IgD-negative memory B cell (primary cell): Measurements from ENCODE around the gene YIPF3. TPM values are rescaled to one million over a fixed set of nuclear protein-coding genes. Genes with fewer than 3 reads are reported as not detected.
"Not testable (repeated sequence)": the region's sequence is repeated elsewhere in the genome, so short reads cannot be mapped to it uniquely, and the experiment has no call there.

Experiments used
- H3K27ac Mint-ChIP-seq, 3 donors: one replicate each; pipeline ENCODE4 v1.8.0; 2020 to 2022; ENCODE audit warnings: mild to moderate bottlenecking in 3 of 3, mixed read lengths in 3 of 3, moderate library complexity in 1 of 3
- H3K27me3 Mint-ChIP-seq: one replicate; pipeline ENCODE4 v1.8.0; 2021; ENCODE audit warnings: mixed read lengths
- H3K36me3 Mint-ChIP-seq: one replicate; pipeline ENCODE4 v1.8.0; 2020; ENCODE audit warnings: mild to moderate bottlenecking, mixed read lengths
- H3K4me1 Mint-ChIP-seq, 3 donors: one replicate each; pipeline ENCODE4 v1.8.0; 2020 to 2022; ENCODE audit warnings: mixed read lengths in 3 of 3, mild to moderate bottlenecking in 1 of 3
- H3K4me3 Mint-ChIP-seq, 4 donors: one replicate each; pipeline ENCODE4 v1.8.0; 2020 to 2022; ENCODE audit warnings: mild to moderate bottlenecking in 4 of 4, mixed read lengths in 4 of 4, moderate library complexity in 3 of 4
- H3K9me3 Mint-ChIP-seq, 3 donors: one replicate each; pipeline ENCODE4 v1.8.0; 2020 to 2021; ENCODE audit warnings: mixed read lengths in 3 of 3, mild to moderate bottlenecking in 1 of 3
- polyA plus RNA-seq: library from polyadenylated mRNA; unstranded; fragments of 300-500 nt; fragmentation: Illumina TruSeq; gene quantifications from one replicate; pipeline ENCODE4 v1.2.3, GENCODE V29; 2021

YIPF3 gene
- polyA plus RNA-seq, 1 donor from 2014 or later = 87.2 TPM

- peak overlapping the region in 2 of 3 donors; percentile 3 to 24 for H3K27ac Mint-ChIP-seq
- H3K4me1 Mint-ChIP-seq = peaks cover 0 to 3% (median 2%) of the 10 kb centered on the region in 3 donors
- H3K4me3 Mint-ChIP-seq = peak overlapping the region in 1 of 4 donors; percentile 58
- no peaks in the 10 kb centered on the region for H3K9me3 Mint-ChIP-seq
- H3K36me3 Mint-ChIP-seq = peaks cover 1% of the 10 kb centered on the region
- peaks cover 5% of the 10 kb centered on the region for H3K27me3 Mint-ChIP-seq
Observed at GRCh38 chr6:43503443-43503842, 13.3 kb downstream of the YIPF3 start.

- Mint-ChIP-seq H3K27me3 (peaks cover 1% of the 10 kb centered on the region), H3K4me1 (peaks cover 0 to 3% (median 2%) of the 10 kb centered on the region in 3 donors), H3K36me3 (peaks cover 1% of the 10 kb centered on the region), H3K9me3 (no peaks in the 10 kb centered on the region), H3K4me3 (no peak overlapping the region), H3K27ac (no peak overlapping the region)
Observed at GRCh38 chr6:43502666-43503065, 14.1 kb downstream of the YIPF3 start.

DNA sequence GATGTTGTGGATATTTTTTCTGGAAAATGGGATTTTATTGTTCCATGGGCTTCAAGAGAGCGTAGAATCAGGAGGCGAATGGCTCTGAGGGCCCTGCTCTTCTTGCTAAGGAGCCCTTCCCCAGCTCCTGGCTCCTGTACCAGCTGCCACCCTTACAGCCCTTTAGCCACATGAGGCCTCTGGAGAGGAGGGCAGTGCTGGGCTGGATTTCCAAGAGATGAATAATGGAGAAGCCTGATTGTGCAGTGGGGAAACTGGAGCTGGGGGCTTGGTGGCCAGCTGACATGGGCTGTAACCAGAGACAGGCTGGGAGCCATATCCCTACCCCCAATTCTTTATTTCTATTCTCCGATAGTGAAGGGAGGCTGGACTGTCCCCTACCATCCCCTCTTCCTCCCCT lies 15.8 kb downstream of the YIPF3 start:
- H3K4me1 Mint-ChIP-seq = no peaks in the 10 kb centered on the region
- H3K36me3 Mint-ChIP-seq = peaks cover 1% of the 10 kb centered on the region
- no peak overlapping the region for H3K27ac Mint-ChIP-seq
- no peaks in the 10 kb centered on the region for H3K27me3 Mint-ChIP-seq
- H3K9me3 Mint-ChIP-seq = no peaks in the 10 kb centered on the region
- no peak overlapping the region for H3K4me3 Mint-ChIP-seq

- Mint-ChIP-seq H3K4me3 (peak overlapping the region in 1 of 4 donors; percentile 49), H3K27ac (no peak overlapping the region), H3K27me3 (no peaks in the 10 kb centered on the region), H3K36me3 (peaks cover 1% of the 10 kb centered on the region), H3K9me3 (no peaks in the 10 kb centered on the region), H3K4me1 (peaks cover 0 to 3% (median 2%) of the 10 kb centered on the region in 3 donors)
Observed at GRCh38 chr6:43499028-43499815, 17.5 kb downstream of the YIPF3 start.

DNA sequence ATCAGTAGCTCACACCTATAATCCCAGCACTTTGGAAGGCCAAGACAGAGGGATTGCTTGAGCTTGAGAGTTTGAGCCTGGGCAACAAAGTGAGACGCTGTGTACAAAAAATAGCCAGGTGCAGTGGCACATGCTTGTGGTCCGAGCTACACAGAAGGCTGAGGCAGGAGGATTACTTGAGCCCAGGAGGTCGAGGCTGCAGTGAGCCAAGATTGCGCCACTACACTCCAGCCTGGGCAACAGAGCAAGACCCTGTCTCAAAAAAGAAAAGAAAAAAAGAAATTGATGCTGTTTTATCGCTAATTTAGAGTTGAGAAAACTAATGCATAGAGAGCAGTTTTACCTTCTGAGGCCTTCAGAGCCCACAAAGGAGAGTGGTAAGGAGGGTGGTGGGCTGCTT lies 18.4 kb downstream of the YIPF3 start:
- not testable (repeated sequence) for H3K9me3 Mint-ChIP-seq, H3K27me3 Mint-ChIP-seq, H3K27ac Mint-ChIP-seq, H3K4me3 Mint-ChIP-seq, H3K36me3 Mint-ChIP-seq, H3K4me1 Mint-ChIP-seq

- Mint-ChIP-seq H3K27me3 (no peaks in the 10 kb centered on the region), H3K9me3 (no peaks in the 10 kb centered on the region), H3K4me1 (peaks cover 0 to 3% (median 2%) of the 10 kb centered on the region in 3 donors), H3K4me3 (no peak overlapping the region), H3K27ac (no peak overlapping the region), H3K36me3 (peaks cover 1% of the 10 kb centered on the region)
Observed at GRCh38 chr6:43497689-43498088, 19.0 kb downstream of the YIPF3 start.

DNA sequence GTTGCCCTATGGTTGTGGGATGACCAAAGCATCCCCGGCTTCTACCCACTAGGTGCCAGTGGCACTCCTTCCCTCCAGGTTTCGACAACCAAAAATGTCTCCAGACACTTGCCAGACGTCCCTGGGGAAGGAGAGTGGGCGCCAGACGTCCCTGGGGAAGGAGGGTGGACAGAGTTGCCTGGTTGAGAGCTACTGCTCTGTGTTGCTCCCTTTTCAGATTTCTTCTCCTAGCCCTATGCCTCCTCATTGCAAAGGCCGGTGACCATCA lies 19.7 kb downstream of the YIPF3 start:
- no peak overlapping the region for H3K4me3 Mint-ChIP-seq
- H3K9me3 Mint-ChIP-seq = no peaks in the 10 kb centered on the region
- peaks cover 0 to 5% (median 3%) of the 10 kb centered on the region in 3 donors for H3K4me1 Mint-ChIP-seq
- no peaks in the 10 kb centered on the region for H3K27me3 Mint-ChIP-seq
- peaks cover 1% of the 10 kb centered on the region for H3K36me3 Mint-ChIP-seq
- peak overlapping the region in 1 of 3 donors; percentile 39 for H3K27ac Mint-ChIP-seq

DNA sequence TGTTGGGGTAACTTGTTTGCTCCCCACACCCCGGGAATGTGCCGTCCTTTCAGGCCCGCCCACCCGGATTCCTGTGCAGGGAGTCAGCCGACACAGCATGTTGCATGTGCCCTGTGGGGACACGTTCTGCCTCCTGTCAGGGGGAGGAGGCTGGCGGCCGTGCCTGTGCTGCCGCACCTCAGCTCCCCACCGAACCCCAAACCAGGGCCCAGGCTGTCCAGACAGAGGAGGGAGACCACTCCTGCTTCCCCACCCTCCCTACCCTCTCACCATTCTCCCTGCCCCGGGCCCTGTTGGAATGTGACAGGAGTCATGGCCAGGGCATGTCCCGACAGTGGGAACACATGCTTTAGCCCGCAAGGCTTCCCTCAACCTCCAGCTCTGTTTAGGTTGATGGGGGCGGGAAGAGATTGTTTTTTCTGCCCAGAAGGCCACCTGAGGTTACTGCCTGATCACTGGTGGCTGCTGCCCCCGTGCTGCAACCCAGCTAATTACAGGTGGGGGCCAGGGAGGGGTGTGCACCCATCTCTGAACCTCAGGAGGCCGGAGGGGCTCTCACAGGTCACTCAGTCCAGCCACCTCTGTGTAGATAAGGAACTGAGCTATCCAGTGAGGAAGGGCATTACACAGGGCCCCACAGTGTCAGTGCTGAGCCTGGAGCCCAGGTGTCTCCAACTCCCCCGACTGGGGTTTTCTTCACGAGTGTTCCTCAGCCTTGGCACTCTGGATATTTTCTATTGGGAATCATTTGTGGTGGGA lies 20.2 kb downstream of the YIPF3 start:
- Mint-ChIP-seq H3K27ac (no peak overlapping the region), H3K4me3 (no peak overlapping the region), H3K4me1 (peaks cover 0 to 5% (median 3%) of the 10 kb centered on the region in 3 donors), H3K9me3 (no peaks in the 10 kb centered on the region), H3K27me3 (no peaks in the 10 kb centered on the region), H3K36me3 (peaks cover 1% of the 10 kb centered on the region)

- no peaks in the 10 kb centered on the region for H3K36me3 Mint-ChIP-seq
- no peak overlapping the region for H3K4me3 Mint-ChIP-seq
- peak overlapping the region in 1 of 3 donors; percentile 16 for H3K27ac Mint-ChIP-seq
- H3K27me3 Mint-ChIP-seq = no peaks in the 10 kb centered on the region
- no peaks in the 10 kb centered on the region for H3K9me3 Mint-ChIP-seq
- H3K4me1 Mint-ChIP-seq = peaks cover 0 to 5% (median 3%) of the 10 kb centered on the region in 3 donors
Observed at GRCh38 chr6:43495409-43495941, 21.3 kb downstream of the YIPF3 start.

DNA sequence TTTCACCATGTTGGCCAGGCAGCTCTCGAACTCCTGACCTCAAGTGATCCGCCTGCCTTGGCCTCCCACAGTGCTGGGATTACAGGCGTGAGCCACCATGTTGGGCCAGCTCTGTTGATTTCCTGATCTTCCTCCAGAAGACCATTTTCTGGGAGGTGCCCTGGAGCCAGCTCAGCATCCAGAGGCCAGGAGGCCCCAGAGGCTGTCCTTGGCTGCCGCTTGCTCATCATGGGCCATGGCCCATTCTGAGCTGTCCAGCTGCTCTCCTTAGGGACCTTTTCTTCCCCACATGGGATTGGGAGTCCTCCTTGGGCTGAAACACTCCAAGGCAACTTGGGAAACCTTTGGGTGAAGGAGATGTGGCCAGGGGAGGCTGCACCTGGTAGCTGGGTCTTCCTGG lies 22.0 kb downstream of the YIPF3 start:
- H3K4me1 Mint-ChIP-seq = peaks cover 0 to 5% (median 5%) of the 10 kb centered on the region in 3 donors
- H3K27ac Mint-ChIP-seq = peak overlapping the region in 1 of 3 donors; percentile 16
- H3K36me3 Mint-ChIP-seq = no peaks in the 10 kb centered on the region
- H3K9me3 Mint-ChIP-seq = no peaks in the 10 kb centered on the region
- no peaks in the 10 kb centered on the region for H3K27me3 Mint-ChIP-seq
- H3K4me3 Mint-ChIP-seq = no peak overlapping the region

GRCh38 chr6:43494321-43494720 lies 22.4 kb downstream of the YIPF3 start:
- no peak overlapping the region for H3K4me3 Mint-ChIP-seq
- no peaks in the 10 kb centered on the region for H3K36me3 Mint-ChIP-seq
- no peaks in the 10 kb centered on the region for H3K27me3 Mint-ChIP-seq
- no peaks in the 10 kb centered on the region for H3K9me3 Mint-ChIP-seq
- H3K27ac Mint-ChIP-seq = no peak overlapping the region
- peaks cover 0 to 5% (median 5%) of the 10 kb centered on the region in 3 donors for H3K4me1 Mint-ChIP-seq

DNA sequence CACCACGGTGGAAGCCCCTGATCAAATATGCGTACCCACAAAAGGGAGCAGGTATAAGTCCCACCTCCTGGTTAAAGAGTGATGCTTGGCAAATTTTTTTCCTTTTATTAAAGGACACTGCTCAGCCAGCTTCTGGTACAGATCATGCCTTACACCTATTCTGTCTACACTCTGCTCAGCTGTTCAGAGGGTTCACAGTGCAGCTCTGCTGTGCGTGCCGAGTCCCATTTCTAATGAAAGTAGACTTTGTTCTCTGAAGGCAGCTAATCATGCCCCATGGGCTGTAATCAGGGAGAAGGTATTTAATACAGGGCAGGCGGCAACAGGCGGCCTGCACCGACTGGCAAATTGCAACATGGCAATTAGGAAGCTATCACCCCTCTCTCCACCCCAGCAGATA lies 22.9 kb downstream of the YIPF3 start:
- no peak overlapping the region for H3K4me3 Mint-ChIP-seq
- peaks cover 3% of the 10 kb centered on the region for H3K36me3 Mint-ChIP-seq
- H3K4me1 Mint-ChIP-seq = peaks cover 0 to 8% (median 5%) of the 10 kb centered on the region in 3 donors
- no peaks in the 10 kb centered on the region for H3K9me3 Mint-ChIP-seq
- H3K27me3 Mint-ChIP-seq = no peaks in the 10 kb centered on the region
- H3K27ac Mint-ChIP-seq = no peak overlapping the region

DNA sequence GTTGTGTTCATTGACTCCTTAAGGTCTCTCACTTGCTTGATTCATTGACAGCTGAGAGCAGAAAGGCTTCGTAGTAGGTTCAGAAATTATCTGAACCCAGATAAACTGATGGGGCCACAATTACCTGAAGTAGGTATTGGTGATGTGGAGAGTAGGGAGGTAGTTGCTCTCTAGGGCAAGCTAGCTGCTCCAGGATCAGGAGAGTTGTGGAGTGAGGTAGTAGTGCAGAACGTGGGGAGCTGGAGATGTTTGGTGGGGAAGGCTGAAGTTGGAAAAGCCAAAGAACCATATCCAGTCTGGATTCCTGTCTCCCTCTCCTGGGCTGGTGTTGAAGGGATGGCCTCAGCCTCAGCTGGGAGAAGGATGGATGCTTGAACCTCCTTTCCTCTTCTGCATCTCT lies 23.5 kb downstream of the YIPF3 start:
- H3K27ac Mint-ChIP-seq = peak overlapping the region in 1 of 3 donors; percentile 59
- no peaks in the 10 kb centered on the region for H3K27me3 Mint-ChIP-seq
- peaks cover 0 to 8% (median 5%) of the 10 kb centered on the region in 3 donors for H3K4me1 Mint-ChIP-seq
- H3K9me3 Mint-ChIP-seq = no peaks in the 10 kb centered on the region
- H3K4me3 Mint-ChIP-seq = no peak overlapping the region
- peaks cover 4% of the 10 kb centered on the region for H3K36me3 Mint-ChIP-seq

DNA sequence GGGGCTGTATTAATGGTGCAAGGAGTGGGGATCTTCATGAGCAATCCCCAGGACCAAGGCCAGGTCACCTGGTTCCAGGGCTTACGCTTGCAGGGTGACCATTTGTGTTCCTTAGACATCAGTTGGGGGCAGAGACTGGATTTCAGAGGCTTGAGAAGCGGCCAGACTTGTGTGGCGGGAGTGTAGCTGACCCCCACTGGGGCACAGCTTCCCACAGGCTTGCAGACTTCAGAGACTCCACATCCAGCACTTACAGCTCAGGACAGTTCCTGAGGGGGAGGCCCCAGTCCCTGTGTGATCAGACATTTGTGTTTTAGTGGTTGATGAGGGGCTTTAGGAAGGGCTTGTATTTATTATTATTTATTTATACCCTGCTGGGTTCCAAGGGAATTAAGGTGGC lies 24.1 kb downstream of the YIPF3 start:
- peaks cover 0 to 9% (median 5%) of the 10 kb centered on the region in 3 donors for H3K4me1 Mint-ChIP-seq
- no peak overlapping the region for H3K27ac Mint-ChIP-seq
- no peaks in the 10 kb centered on the region for H3K9me3 Mint-ChIP-seq
- peaks cover 4% of the 10 kb centered on the region for H3K36me3 Mint-ChIP-seq
- H3K27me3 Mint-ChIP-seq = no peaks in the 10 kb centered on the region
- no peak overlapping the region for H3K4me3 Mint-ChIP-seq

DNA sequence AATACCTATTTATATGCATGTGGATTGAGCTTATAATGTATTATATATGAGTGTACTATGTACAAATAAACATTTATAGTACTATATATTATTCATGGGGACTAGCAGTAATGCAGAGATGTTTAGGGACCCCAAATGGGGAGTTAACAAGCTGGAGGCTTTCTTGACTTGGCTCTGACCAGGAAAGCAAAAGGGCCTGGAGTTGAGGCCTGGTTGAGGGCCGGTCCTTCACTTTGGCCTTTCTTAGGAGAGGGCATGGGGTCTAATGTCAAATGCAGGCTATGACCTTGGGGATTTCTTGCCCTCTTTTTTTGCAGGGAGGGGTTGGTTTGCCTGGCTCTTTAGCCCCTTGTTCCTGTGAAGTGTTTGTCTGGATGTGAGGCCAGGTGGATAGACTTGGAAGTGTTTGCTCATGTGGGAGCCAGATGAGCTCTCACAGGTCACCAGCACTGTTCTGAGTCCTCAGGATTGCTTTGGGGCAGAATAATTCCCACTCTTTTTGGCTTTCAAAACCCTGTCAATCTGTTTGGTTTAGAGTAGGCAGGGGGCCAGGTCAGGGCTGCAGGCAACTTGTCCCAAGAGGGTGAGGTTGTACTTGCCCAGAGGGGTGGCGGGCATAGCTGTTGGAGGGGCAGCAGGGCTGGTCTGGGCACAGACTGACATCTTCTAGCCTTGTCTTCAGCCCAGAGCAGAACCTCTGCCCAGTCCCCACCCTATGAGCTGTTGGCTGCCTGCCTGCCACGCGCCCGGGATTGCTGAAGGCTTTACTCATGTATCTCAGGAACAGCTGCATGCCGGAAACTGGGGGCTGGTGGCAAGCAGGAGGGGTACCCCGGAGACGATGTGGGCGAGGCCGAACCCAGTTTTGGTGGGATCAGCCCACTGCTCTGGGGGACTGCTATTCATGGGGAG lies 24.7 kb downstream of the YIPF3 start:
- no peaks in the 10 kb centered on the region for H3K27me3 Mint-ChIP-seq
- no peak overlapping the region for H3K27ac Mint-ChIP-seq
- no peak overlapping the region for H3K4me3 Mint-ChIP-seq
- H3K4me1 Mint-ChIP-seq = peaks cover 0 to 9% (median 5%) of the 10 kb centered on the region in 3 donors
- H3K36me3 Mint-ChIP-seq = peaks cover 4% of the 10 kb centered on the region
- H3K9me3 Mint-ChIP-seq = no peaks in the 10 kb centered on the region
